Stimulated activated naive CD4-positive, alpha-beta T cell treated with Interleukin-2 at 50 U/mL for 16 hours (primary cell): ENCODE measurements around the gene MTOR.
A peak's percentile ranks its signal among the peaks of the same experiment; 100 is the strongest.
"Not testable (repeated sequence)": the region's sequence is repeated elsewhere in the genome, so short reads cannot be mapped to it uniquely, and the experiment has no call there.

ENCODE experiments used
- DNase-seq: peaks from one replicate; lab custom pipeline; 2025; lab: John Stamatoyannopoulos, UW

Gene MTOR

GRCh38 chr1:11262171-11263049 is at the start of gene MTOR:
TSS of gene MTOR (minus strand) at chr1:11262551. CDS start at chr1:11259409, 3,142 bp downstream.
- DNase-seq = peak; percentile 98

DNA sequence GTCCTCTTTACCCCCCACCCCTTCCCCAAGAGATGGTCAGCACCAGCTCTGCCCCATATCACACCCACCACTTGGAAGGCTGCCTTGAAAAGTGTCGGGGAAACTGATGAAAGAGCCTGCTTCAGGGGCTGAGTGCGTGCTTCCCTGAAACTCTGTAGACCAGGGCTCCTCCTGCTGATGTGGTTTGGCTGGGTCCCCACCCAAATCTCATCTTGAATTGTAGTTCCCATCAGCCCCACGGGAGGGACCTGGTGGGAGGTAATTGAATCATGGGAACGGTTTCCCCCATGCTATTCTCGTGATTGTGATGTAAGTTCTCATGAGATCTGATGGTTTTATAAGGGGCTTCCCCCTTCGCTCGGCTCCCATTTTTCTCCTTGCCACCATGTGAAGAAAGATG is 47.0 kb upstream of the MTOR start:
- no peak for DNase-seq

GRCh38 chr1:11308699-11309224 is 46.4 kb upstream of the MTOR start:
- no peak for DNase-seq

GRCh38 chr1:11307852-11308251 is 45.5 kb upstream of the MTOR start:
- no peak for DNase-seq

GRCh38 chr1:11305516-11305915 is 43.2 kb upstream of the MTOR start:
- DNase-seq = not testable (repeated sequence)

- DNase-seq = no peak
Observed at GRCh38 chr1:11302366-11302765, 40.0 kb upstream of the MTOR start.

DNA sequence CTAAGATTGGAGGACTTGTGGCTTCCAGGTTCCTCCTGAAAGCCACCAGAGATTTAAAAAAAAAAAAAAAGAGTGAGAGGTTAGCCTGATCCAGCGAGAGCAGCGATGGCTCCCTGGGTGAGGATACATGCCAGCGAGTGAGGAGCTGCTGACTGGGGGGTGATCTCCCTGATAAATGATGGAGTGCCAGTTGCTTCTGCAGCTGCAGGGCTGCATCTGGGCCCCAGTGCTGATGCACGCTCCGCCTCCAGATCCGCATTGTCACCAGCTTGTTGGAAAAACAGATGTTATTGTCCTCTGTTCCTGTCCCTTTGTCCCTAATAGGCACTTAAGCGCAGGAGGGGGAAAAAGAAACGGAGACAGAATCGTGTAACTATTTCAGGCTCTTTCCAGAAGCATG is 39.2 kb upstream of the MTOR start:
- DNase-seq = no peak

DNA sequence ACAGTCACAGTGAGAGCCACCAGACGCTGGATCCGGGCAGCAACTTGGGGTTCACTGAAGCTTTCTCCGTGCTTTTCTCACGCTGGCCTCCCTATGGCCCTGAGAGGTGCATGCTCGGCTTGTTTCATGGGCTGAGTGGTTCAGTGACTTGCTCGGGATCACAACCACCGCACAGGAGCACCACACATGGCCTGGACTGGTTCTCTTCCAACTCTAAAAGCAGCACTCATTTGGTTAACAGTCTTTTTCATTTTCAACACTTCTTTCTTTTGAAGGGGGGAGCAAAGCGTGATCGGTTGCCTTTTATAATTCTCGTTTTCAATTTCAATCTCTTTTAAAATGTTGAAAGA is 36.8 kb upstream of the MTOR start:
- DNase-seq = no peak

- DNase-seq = no peak
Observed at GRCh38 chr1:11298390-11299224, 36.3 kb upstream of the MTOR start.

DNA sequence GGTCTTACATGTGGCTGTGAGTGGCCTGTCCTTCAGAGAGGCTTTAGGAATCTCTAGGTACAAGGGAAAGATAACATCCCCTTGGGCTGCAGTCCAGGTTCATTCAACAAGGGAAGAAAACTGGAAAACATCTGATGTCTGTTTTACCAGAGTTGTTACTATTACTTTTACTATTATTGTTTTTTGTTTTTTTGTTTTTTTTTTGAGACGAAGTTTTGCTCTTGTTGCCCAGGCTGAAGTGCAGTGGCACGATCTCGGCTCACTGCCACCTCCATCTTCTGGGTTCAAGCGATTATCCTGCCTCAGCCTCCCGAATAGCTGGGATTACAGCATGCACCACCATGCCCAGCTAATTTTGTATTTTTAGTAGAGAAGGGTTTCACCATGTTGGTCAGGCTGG is 35.4 kb upstream of the MTOR start:
- not testable (repeated sequence) for DNase-seq

- no peak for DNase-seq
Observed at GRCh38 chr1:11295905-11296304, 33.6 kb upstream of the MTOR start.

GRCh38 chr1:11294951-11295350 is 32.6 kb upstream of the MTOR start:
- DNase-seq = no peak

DNA sequence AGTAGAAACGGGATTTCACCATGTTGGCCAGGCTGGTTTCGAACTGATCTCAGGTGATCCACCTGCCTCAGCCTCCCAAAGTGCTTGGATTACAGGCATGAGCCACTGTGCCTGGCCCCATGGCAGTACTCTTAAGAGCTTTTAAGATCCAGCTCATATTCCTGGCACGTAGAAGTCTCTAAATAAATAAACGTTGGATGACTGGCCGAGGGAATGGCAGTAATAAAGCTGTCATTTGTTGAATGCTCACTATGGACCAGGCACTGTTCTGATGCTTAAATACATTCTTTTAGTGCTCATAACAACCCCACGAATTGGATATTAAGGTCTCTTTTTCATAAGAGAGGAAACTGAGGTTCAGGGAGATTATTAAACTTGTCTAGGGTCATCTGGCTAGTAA is 31.5 kb upstream of the MTOR start:
- DNase-seq = no peak

DNA sequence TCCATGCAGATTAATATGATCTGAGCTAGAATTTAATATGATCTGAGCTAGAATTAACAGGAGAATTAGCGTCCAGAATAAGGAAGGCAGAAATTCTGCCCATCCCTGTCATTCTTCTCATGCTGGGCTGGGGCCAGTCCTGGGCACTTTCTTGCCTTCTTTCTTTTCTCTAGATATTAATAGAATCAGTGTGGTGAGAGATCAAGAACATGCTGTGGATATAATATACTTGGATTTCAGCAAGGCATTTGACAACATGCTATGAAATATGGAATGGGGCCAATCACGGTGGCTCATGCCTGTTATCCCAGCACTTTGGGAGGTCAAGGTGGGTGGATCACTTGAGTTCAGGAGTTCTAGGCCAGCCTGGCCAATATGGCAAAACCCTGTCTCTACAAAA is 28.7 kb upstream of the MTOR start:
- no peak for DNase-seq

DNA sequence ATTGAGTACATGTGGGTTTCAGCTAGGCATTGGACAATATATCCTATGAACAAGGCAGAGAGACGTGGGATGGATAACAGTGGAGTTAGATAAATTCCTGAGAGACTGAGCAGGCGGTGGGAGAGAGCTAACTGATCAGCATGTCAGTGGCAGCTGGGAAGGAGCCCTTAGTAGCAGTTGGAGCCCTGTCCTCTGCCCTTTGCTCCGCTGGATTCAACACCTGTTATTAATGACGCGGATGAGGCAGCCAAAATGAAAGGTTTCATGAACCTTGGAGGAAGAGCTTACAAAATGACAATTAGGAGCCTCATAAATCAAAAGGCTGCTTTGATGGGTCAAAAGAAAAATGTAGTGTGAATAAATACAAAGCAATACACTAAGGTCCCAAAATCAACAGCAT is 26.7 kb upstream of the MTOR start:
- no peak for DNase-seq

DNA sequence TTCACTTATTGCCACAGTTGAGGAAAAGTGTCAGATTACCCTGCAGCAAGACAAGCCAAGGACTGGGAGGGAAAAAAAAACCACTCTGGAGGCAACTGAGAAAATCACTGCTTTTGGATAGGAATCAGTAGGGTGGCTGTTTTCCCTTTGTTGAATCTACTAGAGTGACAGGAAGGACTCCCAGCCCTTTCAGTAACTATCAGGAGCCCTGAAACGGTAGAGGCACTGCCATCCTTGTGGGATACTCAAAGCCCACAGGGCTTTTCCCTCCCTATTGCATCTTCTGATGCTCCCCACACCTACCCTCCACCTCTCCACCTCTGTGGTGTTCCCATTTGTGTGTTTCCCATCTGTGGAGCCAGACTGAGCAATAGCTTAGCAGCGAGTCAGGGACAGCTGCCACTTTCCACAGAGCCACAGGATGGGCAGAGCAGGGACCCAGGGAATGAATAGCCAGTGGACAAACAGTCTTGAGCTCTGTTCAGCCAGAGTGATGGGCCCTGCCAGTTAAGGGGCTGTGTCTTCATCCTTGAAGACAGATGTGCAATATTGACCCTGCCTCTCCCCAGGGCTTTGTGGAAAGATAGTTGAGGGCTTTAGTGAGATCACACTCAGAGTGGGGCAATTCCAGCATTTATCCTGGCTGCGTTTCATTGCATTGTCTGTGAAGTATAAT is 24.5 kb upstream of the MTOR start:
- no peak for DNase-seq

DNA sequence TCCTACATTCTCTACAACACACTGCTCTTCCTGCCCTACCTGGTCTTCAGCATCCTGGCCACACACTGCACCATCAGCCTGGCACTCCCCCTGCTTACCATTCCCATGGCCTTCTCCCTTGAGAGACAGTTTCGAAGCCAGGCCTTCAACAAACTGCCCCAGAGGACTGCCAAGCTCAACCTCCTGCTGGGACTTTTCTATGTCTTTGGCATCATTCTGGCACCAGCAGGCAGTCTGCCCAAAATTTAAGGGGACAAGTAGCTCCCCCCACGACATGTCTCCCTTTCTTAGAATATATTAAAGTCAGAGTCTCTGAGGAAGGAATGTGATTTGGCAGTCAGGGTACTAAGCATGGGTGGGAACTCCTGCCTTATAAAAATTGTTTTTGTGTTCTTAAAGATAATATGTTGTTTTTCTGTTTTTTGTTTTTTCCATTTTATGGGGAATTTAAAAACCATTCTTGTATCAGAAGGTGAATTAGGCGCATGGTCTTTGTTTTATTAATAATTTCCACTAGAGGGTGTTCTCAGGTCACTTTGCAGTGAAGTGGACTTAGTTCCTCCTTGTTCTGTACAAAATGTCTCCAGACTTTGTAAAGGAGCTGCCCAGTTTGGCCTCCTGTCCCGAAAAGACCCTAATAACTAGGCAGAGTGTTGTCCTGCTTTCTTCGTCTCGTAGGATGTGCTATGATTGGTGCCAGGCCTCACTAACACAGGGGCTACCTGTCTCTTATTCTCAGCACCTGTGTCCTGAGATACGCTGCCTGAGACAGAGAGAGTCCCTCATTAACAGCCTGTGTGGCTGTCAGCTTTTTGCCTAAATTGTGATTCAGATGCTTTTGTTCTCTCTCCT is 23.8 kb upstream of the MTOR start:
- no peak for DNase-seq

- no peak for DNase-seq
Observed at GRCh38 chr1:11284784-11285183, 22.4 kb upstream of the MTOR start.

DNA sequence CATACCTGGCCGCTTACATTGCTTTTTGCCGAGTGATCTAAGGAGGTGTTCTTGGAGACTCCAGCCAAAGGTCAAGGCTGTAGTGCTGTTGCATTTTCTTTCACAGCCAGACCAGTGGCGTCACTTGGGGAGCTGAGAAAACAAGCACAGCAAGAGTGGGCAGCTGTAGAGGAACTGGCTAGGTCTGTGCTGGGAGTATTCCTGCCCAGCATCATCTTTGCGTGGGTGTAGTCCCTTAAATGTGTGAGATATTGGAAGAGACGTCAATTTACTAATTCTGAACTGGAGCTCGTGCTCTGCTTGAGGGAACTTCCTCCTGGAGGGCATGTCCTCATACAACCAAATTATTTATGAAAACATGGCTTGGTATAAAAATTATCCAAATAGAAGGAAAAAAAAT is 20.8 kb upstream of the MTOR start:
- DNase-seq = no peak

DNA sequence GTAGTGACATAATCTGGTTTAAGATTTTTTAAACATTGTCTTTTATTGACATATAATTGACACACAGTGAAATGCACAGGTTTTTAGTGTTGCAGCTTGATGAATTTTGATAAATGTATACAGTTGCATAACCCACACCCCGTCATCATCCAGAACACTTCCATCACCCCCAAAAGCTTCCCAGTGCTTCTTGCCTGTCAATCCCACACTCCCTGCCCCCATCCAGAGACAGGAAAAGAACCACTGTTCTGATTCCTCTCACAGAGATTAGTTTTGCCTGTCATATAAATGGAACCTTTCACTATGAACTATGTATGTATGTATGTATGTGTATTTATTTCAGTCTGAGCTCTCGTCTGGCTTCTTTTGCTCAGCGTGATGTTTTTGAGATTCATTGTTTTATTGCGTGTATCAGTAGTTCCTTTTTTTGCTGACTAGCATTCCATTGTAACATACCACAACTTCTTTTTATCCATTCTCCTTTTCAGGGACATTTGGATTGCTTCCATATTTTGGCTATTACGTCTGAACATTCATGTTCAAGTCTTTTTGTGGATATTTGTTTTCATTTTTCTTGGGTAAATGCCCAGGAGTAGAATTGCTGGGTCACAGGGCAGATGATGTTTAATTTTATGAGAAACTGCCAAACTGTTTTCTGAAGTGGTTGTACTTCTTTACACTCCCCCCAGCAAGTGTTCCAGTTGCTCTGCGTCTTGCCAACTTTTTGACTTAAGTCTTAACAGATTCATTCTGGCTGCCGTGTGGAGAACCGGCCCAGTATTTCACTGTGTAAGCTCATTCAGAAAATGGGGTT is 19.4 kb upstream of the MTOR start:
- no peak for DNase-seq
